Measurements from ENCODE around the gene SETD2.

DNA sequence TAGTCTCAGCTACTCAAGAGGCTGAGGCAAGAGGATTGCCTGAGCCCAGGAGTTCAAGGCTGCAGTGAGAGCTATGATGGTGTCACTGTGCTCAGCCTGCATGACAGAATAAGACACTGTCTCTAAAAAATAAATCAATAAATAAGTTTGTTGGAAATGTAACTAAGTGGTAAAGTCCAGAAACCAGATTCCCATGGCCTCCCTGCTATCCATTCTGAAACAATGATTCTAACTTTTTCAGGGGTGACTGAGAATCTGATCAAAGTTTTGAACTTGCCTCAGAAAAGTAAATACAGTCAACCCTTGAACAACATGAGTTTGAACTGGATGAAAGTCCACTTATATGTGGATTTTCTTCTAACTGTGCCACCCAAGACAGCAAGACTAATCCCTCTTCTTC is 98.2 kb downstream of the SETD2 start:
- TF ChIP-seq, protein P1, sequence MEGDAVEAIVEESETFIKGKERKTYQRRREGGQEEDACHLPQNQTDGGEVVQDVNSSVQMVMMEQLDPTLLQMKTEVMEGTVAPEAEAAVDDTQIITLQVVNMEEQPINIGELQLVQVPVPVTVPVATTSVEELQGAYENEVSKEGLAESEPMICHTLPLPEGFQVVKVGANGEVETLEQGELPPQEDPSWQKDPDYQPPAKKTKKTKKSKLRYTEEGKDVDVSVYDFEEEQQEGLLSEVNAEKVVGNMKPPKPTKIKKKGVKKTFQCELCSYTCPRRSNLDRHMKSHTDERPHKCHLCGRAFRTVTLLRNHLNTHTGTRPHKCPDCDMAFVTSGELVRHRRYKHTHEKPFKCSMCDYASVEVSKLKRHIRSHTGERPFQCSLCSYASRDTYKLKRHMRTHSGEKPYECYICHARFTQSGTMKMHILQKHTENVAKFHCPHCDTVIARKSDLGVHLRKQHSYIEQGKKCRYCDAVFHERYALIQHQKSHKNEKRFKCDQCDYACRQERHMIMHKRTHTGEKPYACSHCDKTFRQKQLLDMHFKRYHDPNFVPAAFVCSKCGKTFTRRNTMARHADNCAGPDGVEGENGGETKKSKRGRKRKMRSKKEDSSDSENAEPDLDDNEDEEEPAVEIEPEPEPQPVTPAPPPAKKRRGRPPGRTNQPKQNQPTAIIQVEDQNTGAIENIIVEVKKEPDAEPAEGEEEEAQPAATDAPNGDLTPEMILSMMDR (conservative IDR thresholded peaks at IDR 0.05; ENCODE audit: low read length): no peak
- no peak for TF ChIP-seq EZH2phosphoT487 (IDR thresholded peaks at IDR 0.05; ENCODE audit: borderline replicate concordance, low read depth, low read length)
